Upper lobe of left lung (tissue), 6 donors: ENCODE data around the gene C1QTNF12. TPM values are rescaled to one million over a fixed set of nuclear protein-coding genes. Genes with fewer than 3 reads are reported as not detected.

Experiments used
- ATAC-seq, 2 donors: fragments of 200-7000 bp; cut with Tn5 transposase; one replicate each; pipeline ENCODE4 v1.9.1; 2022; ENCODE audit warnings: mild to moderate bottlenecking in 2 of 2, moderate library complexity in 2 of 2; ENCODE audit not compliant: low FRiP score in 2 of 2
- DNase-seq, 2 donors: peaks; one replicate each; pipeline ENCODE4 v3.0.0-alpha.2; 2019 to 2020
- H3K27ac ChIP-seq, 4 donors: fragments of 200-600 bp; sonication (generic); one replicate each; pipeline ENCODE4 v1.5.1; 2016 to 2019
- H3K27me3 ChIP-seq, 4 donors: fragments of 200-600 bp; sonication (generic); one replicate each; pipeline ENCODE4 v1.5.1; 2017 to 2019
- H3K36me3 ChIP-seq, 4 donors: fragments of 200-600 bp; sonication (generic); one replicate each; pipeline ENCODE4 v1.5.1; 2016 to 2019
- H3K4me1 ChIP-seq, 4 donors: fragments of 200-600 bp; sonication (generic); one replicate each; pipeline ENCODE4 v1.5.1; 2018 to 2019
- H3K4me3 ChIP-seq, 4 donors: fragments of 200-600 bp; sonication (generic); one replicate each; pipeline ENCODE4 v1.5.1; 2017 to 2019; ENCODE audit warnings: mild to moderate bottlenecking in 2 of 4, moderate library complexity in 1 of 4
- H3K9me3 ChIP-seq, 4 donors: fragments of 200-600 bp; sonication (generic); one replicate each; pipeline ENCODE4 v1.5.1; 2018 to 2019
- EP300 ChIP-seq, 4 donors: sonication (generic); formaldehyde crosslinking; IDR thresholded peaks; one replicate each; pipeline ENCODE4 v1.5.1; 2017; ENCODE audit warnings: antibody characterized with exemption in 4 of 4, control low read depth in 2 of 4
- POLR2A ChIP-seq, 4 donors: fragments of 450-650 bp; IDR thresholded peaks; one replicate each; pipeline ENCODE4 v1.5.1; 2016 to 2017; ENCODE audit warnings: antibody characterized with exemption in 4 of 4, mild to moderate bottlenecking in 2 of 4
- POLR2AphosphoS5 ChIP-seq, 2 donors: sonication (generic); formaldehyde crosslinking; IDR thresholded peaks; one replicate each; pipeline ENCODE4 v1.5.1; 2017; ENCODE audit warnings: antibody characterized with exemption in 2 of 2
- WGBS, 2 donors: methylation state at CpG; one replicate each; pipeline ENCODE4 v1.1.5; 2017 to 2018; 5-methylcytosine and 5-hydroxymethylcytosine counted together
- total RNA-seq, 6 donors: library from RNA; depleted of rRNA in 4 of 6; stranded (reverse); fragments of >200 nt in 4 of 6; gene quantifications; one replicate each; pipeline versions ENCODE4 v1.1.0 to v1.2.1, GENCODE V29; 2016 to 2021
- TF ChIP-seq, protein P1 (sequence below), 6 experiments: fragments of 450-650 bp in 4 of 6; fragments of 200-600 bp in 2 of 6; sonication (generic) in 2 of 6; IDR thresholded peaks; one replicate each; pipeline ENCODE4 v1.5.1; 2016 to 2019; ENCODE audit warnings: antibody characterized with exemption in 6 of 6
- donor health status: DM: no; HTN: no; CAD: no; lungs with moderate emphysema.
- donor health status: DM: no; HTN: yes; CAD: no; lungs with severe emphysema.

The C1QTNF12 gene
- total RNA-seq, 6 donors from 2014 or later, result 1.9 to 6.3 (median 2.8) TPM; not detected in 2

DNA sequence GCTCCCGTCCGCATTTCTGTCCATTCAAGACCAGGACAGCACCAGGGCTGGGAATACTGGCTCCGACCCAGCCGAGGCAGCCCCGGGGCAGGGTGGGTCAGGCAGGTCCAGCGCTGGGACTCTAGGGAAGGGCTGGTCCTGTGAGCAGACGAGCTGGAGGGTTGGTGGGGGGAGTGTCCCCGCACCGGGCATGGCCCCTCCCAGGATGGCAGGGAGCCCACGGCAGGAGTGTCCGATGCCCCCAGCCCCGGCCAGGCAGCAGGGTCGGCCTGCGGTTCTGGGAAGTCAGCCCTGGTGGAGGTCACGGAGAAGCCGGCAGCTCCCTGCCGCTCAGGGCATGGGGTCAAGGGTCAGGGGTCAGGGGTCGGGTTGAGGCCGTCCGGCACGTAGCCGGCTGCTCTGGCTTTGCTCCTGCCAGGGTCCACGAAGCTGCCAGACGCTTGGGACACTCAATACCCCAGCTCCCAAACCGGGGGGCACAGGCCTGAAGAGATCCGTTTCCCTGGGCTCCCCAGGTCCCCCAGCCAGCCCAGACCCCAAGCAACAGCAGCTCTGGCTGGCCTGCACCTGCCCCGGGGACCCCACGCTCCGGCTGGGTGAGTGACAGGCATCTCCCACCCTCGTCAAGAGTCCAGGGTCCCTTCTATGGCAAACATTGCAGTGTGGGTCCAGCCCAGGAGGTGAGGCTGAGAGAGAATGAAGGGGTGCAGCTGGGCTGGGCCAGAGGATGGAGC is 6.7 kb downstream of the C1QTNF12 start:
- ATAC-seq, result no peak
- Histone ChIP-seq H3K4me3 (no peak overlapping the region), H3K27ac (no peak overlapping the region), H3K9me3 (no peaks in the 10 kb centered on the region), H3K4me1 (peaks cover 0 to 31% (median 10%) of the 10 kb centered on the region in 4 donors), H3K27me3 (peaks cover 0 to 30% (median 11%) of the 10 kb centered on the region in 4 donors), H3K36me3 (no peaks in the 10 kb centered on the region)
- WGBS, 2 donors, result 52 to 60% methylated on average over 2 to 26 of the region's 30 CpGs
- DNase-seq, result peak in 1 of 2 donors; percentile 74
- TF ChIP-seq, protein P1, sequence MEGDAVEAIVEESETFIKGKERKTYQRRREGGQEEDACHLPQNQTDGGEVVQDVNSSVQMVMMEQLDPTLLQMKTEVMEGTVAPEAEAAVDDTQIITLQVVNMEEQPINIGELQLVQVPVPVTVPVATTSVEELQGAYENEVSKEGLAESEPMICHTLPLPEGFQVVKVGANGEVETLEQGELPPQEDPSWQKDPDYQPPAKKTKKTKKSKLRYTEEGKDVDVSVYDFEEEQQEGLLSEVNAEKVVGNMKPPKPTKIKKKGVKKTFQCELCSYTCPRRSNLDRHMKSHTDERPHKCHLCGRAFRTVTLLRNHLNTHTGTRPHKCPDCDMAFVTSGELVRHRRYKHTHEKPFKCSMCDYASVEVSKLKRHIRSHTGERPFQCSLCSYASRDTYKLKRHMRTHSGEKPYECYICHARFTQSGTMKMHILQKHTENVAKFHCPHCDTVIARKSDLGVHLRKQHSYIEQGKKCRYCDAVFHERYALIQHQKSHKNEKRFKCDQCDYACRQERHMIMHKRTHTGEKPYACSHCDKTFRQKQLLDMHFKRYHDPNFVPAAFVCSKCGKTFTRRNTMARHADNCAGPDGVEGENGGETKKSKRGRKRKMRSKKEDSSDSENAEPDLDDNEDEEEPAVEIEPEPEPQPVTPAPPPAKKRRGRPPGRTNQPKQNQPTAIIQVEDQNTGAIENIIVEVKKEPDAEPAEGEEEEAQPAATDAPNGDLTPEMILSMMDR (IDR thresholded peaks at IDR 0.05), result no peak
- TF ChIP-seq POLR2A (IDR thresholded peaks at IDR 0.05) (no peak), POLR2AphosphoS5 (IDR thresholded peaks at IDR 0.05) (no peak), EP300 (IDR thresholded peaks at IDR 0.05) (no peak)

DNA sequence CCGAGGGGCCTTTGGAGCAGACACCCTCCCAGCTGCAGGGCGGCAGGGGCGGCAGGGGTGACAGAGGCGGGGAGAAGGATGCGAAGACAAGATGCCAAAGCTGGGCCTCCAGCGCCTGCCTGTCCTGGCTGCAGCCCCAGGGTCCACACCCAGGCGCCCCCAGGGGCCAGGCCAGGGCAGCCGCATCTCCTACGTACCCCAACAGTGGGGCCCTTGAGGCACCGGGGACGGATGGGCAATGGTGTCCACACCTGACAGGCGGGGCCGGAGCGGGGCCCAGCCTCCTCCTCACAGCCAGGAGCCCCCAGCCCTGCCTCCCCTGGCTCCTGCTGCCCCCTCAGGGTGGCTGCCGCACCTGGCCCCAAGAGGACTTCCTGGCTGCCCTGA is 7.3 kb downstream of the C1QTNF12 start:
- Histone ChIP-seq H3K36me3 (no peaks in the 10 kb centered on the region), H3K9me3 (no peaks in the 10 kb centered on the region), H3K27me3 (peaks cover 0 to 30% (median 11%) of the 10 kb centered on the region in 4 donors), H3K4me3 (no peak overlapping the region), H3K4me1 (peaks cover 0 to 35% (median 10%) of the 10 kb centered on the region in 4 donors), H3K27ac (no peak overlapping the region)
- ATAC-seq (no peak), DNase-seq (peak in 1 of 2 donors; percentile 77)
- TF ChIP-seq, protein P1 (IDR thresholded peaks at IDR 0.05), result no peak
- TF ChIP-seq EP300 (IDR thresholded peaks at IDR 0.05), result no peak
- no peak for TF ChIP-seq POLR2A (IDR thresholded peaks at IDR 0.05)
- no peak for TF ChIP-seq POLR2AphosphoS5 (IDR thresholded peaks at IDR 0.05)
- 67 to 70% methylated on average over 1 to 14 of the region's 15 CpGs for WGBS, 2 donors

DNA sequence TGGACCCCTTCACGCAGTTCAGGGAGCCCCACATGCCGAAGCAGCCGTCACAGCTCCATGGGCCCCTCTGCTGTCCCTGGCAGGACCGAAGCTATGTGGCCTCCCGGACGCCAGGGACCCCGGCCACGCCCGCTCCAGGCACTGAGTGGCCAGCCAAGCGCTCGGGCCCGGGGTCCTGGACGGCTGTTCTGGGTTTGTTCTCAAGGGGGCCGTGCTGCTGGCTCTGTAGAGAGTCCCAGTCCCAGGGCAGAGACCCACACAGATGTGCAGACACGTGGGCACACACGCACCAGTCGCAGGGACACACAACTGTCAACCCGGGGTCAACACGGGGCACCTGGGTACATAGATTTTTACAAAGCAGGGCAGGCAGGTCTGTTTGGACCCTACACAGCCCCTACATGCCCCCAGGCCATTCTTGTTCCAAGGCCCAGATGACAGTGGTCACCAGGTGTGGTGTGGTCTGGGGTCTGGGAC is 7.8 kb downstream of the C1QTNF12 start:
- no peaks in the 10 kb centered on the region for H3K9me3 ChIP-seq
- WGBS, 2 donors, result 72 to 91% methylated on average over 5 to 14 of the region's 19 CpGs
- H3K4me1 ChIP-seq, result peaks cover 1 to 35% (median 10%) of the 10 kb centered on the region in 4 donors
- ATAC-seq (no peak), DNase-seq (peak in 1 of 2 donors; percentile 82)
- no peak overlapping the region for H3K27ac ChIP-seq
- no peaks in the 10 kb centered on the region for H3K36me3 ChIP-seq
- peaks cover 0 to 30% (median 11%) of the 10 kb centered on the region in 4 donors for H3K27me3 ChIP-seq
- no peak for TF ChIP-seq POLR2A (IDR thresholded peaks at IDR 0.05)
- no peak for TF ChIP-seq POLR2AphosphoS5 (IDR thresholded peaks at IDR 0.05)
- TF ChIP-seq EP300 (IDR thresholded peaks at IDR 0.05), result no peak
- TF ChIP-seq, protein P1 (IDR thresholded peaks at IDR 0.05), result no peak
- H3K4me3 ChIP-seq, result no peak overlapping the region

DNA sequence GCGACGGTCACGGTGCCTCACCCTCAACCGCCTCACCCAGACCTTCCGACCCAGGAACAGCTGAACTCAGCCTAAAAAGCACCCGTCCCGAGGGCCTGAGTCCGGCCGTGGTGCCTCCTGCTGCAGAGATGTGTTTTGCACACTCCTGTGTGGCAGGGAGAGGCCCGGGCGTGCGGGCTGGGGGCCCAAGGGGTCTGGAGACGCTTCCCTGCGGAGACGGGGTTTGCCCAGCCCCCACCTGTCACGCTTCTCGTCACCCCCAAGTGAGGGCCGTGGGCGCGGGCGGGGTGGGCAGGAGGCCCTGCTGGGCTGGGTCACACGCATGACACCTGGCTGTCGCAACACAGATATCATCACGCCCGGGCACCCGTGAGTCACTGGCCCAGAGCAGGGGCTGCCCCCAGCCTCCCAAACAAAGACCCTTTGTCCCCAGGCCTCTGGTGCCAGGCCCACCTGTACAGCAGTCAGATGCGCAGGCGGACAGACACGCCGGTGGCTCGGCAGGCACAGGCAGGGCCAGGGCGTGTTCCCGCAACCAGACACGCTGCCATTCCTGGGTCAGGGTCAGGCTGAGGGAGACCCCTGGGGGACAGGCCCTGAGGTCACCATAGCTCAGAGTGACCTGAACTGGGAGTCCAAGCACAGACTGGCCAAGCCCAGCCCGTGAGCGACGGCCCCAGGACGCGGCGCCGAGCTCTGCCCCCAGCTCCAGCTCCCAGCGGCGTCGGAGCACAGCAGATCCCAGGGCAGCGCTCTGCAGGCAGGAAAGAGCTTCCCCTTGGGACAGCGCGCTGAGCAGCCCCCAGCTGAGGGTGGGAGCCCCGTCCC is 8.4 kb downstream of the C1QTNF12 start:
- H3K4me3 ChIP-seq, result no peak overlapping the region
- no peaks in the 10 kb centered on the region for H3K9me3 ChIP-seq
- peaks cover 0 to 30% (median 11%) of the 10 kb centered on the region in 4 donors for H3K27me3 ChIP-seq
- H3K36me3 ChIP-seq, result no peaks in the 10 kb centered on the region
- peaks cover 8 to 39% (median 15%) of the 10 kb centered on the region in 4 donors for H3K4me1 ChIP-seq
- 60 to 62% methylated on average over 3 to 34 of the region's 48 CpGs for WGBS, 2 donors
- ATAC-seq (no peak), DNase-seq (peak in 1 of 2 donors; percentile 80)
- H3K27ac ChIP-seq, result no peak overlapping the region
- TF ChIP-seq POLR2AphosphoS5 (IDR thresholded peaks at IDR 0.05) (no peak), POLR2A (IDR thresholded peaks at IDR 0.05) (no peak), EP300 (IDR thresholded peaks at IDR 0.05) (no peak)
- TF ChIP-seq, protein P1 (IDR thresholded peaks at IDR 0.05), result no peak
